IMR-90 (cell line): ENCODE results near the gene RRAGD. TPM values are rescaled to one million over a fixed set of nuclear protein-coding genes. Genes with fewer than 3 reads are reported as not detected.

Experiments
- ATAC-seq: fragments of 200-7000 bp; cut with Tn5 transposase; 2 replicates; pipeline ENCODE4 v1.9.1; 2020; ENCODE audit warnings: low read depth, mild to moderate bottlenecking, moderate library complexity
- BruUV-seq: library from RNA; stranded (reverse); fragments of 400-500 nt; replicated peaks from 2 replicates; lab custom pipeline; 2021; lab: Mats Ljungman, UMichigan
- CTCF ChIA-PET: fragments of 300-600 bp; formaldehyde crosslinking; extraction: SDS; loops from one replicate; lab custom pipeline; 2021; ENCODE audit warnings: antibody characterized with exemption; lab: Yijun Ruan, JAX
- POLR2A ChIA-PET: fragments of 300-600 bp; sonication (Branson Sonifier 250); formaldehyde crosslinking; loops from one replicate; lab custom pipeline; 2022; ENCODE audit warnings: antibody characterized with exemption; ENCODE audit not compliant: unreplicated experiment; lab: Charles Lee
- DNase-seq: peaks from one replicate; pipeline ENCODE4 v3.0.0; 2013
- H2AFZ ChIP-seq: replicated peaks from 2 replicates; pipeline ENCODE3; 2013; ENCODE audit warnings: low read length, mild to moderate bottlenecking; ENCODE audit not compliant: poor library complexity
- H2AK5ac ChIP-seq: 2 replicates; pipeline ENCODE4 v1.6.1; 2013; ENCODE audit warnings: low read depth, low read length, inconsistent platforms
- H2AK9ac ChIP-seq: replicated peaks from 2 replicates; pipeline ENCODE3; 2013; ENCODE audit warnings: mild to moderate bottlenecking, low read depth, low read length, moderate library complexity; ENCODE audit not compliant: poor library complexity
- H2BK120ac ChIP-seq: 2 replicates; pipeline ENCODE4 v1.6.1; 2013; ENCODE audit warnings: low read depth, low read length, inconsistent platforms
- H2BK15ac ChIP-seq: 3 replicates; pipeline ENCODE4 v1.6.1; 2013; ENCODE audit warnings: low read depth, low read length, inconsistent platforms
- H2BK20ac ChIP-seq: 2 replicates; pipeline ENCODE4 v1.6.1; 2013; ENCODE audit warnings: low read depth, mild to moderate bottlenecking, inconsistent platforms, low read length, moderate library complexity
- H2BK5ac ChIP-seq: 2 replicates; pipeline ENCODE4 v1.6.1; 2013; ENCODE audit warnings: mild to moderate bottlenecking, low read depth, low read length, inconsistent platforms; ENCODE audit not compliant: poor library complexity, severe bottlenecking
- H3K14ac ChIP-seq: replicated peaks from 2 replicates; pipeline ENCODE4 v1.6.1; 2013; ENCODE audit warnings: low read depth, low read length, inconsistent platforms
- H3K18ac ChIP-seq: 2 replicates; pipeline ENCODE4 v1.6.1; 2013; ENCODE audit warnings: low read depth, low read length, control low read depth
- H3K23ac ChIP-seq: 2 replicates; pipeline ENCODE4 v1.6.1; 2013; ENCODE audit warnings: low read depth, low read length, inconsistent platforms
- H3K27ac ChIP-seq: 2 replicates; pipeline ENCODE4 v1.5.1; 2013; ENCODE audit warnings: mild to moderate bottlenecking, control low read depth, low read length; ENCODE audit not compliant: insufficient read depth
- H3K27me3 ChIP-seq: 2 replicates; pipeline ENCODE4 v1.6.1; 2013; ENCODE audit warnings: low read length; ENCODE audit not compliant: control insufficient read depth, insufficient read depth
- H3K36me3 ChIP-seq: 2 replicates; pipeline ENCODE4 v1.6.1; 2013; ENCODE audit warnings: low read length, mixed read lengths; ENCODE audit not compliant: control insufficient read depth, insufficient read depth
- H3K4ac ChIP-seq: 2 replicates; pipeline ENCODE4 v1.6.1; 2013; ENCODE audit warnings: low read depth, low read length, inconsistent platforms
- H3K4me1 ChIP-seq: 2 replicates; pipeline ENCODE4 v1.6.1; 2013; ENCODE audit warnings: low read length, mixed read lengths; ENCODE audit not compliant: control insufficient read depth, insufficient read depth
- H3K4me2 ChIP-seq: 2 replicates; pipeline ENCODE4 v1.6.1; 2013; ENCODE audit warnings: low read depth, mild to moderate bottlenecking, control low read depth, low read length, moderate library complexity
- H3K4me3 ChIP-seq: 2 replicates; pipeline ENCODE4 v1.5.1; 2013; ENCODE audit warnings: low read depth, mild to moderate bottlenecking, control low read depth, low read length, moderate library complexity; ENCODE audit not compliant: insufficient read depth
- H3K56ac ChIP-seq: 2 replicates; pipeline ENCODE4 v1.6.1; 2013; ENCODE audit warnings: low read length, inconsistent platforms; ENCODE audit not compliant: insufficient read depth; ENCODE audit errors: extremely low read depth
- H3K79me1 ChIP-seq, 2 experiments: 2 replicates each; pipeline ENCODE4 v1.6.1; 2013; ENCODE audit warnings: low read length in 2 of 2, inconsistent platforms in 1 of 2, low read depth in 1 of 2
- H3K9ac ChIP-seq: 2 replicates; pipeline ENCODE4 v1.6.1; 2013; ENCODE audit warnings: low read depth, low read length, control low read depth
- H3K9me1 ChIP-seq: 2 replicates; pipeline ENCODE4 v1.6.1; 2013; ENCODE audit warnings: low read length, inconsistent platforms; ENCODE audit not compliant: insufficient read depth
- H3K9me3 ChIP-seq: 2 replicates; pipeline ENCODE4 v1.6.1; 2013; ENCODE audit warnings: low read length; ENCODE audit not compliant: control insufficient read depth, insufficient read depth
- H4K20me1 ChIP-seq: 2 replicates; pipeline ENCODE4 v1.6.1; 2013; ENCODE audit warnings: low read length, inconsistent platforms; ENCODE audit not compliant: insufficient read depth
- H4K5ac ChIP-seq: 2 replicates; pipeline ENCODE4 v1.6.1; 2013; ENCODE audit warnings: mild to moderate bottlenecking, low read depth, low read length, control low read depth
- H4K8ac ChIP-seq, 2 experiments: 2 replicates each; pipeline ENCODE4 v1.6.1; 2013; ENCODE audit warnings: low read depth in 2 of 2, low read length in 2 of 2, control low read depth in 1 of 2, inconsistent platforms in 1 of 2
- H4K91ac ChIP-seq: 2 replicates; pipeline ENCODE4 v1.6.1; 2013; ENCODE audit warnings: low read depth, low read length, inconsistent platforms; ENCODE audit not compliant: insufficient read depth
- BHLHE40 ChIP-seq: fragments of 150-350 bp; IDR thresholded peaks from 2 replicates; pipeline ENCODE4 v1.6.1; 2016; ENCODE audit warnings: mild to moderate bottlenecking, low read depth, low read length
- CHD1 ChIP-seq: IDR thresholded peaks from 2 replicates; pipeline ENCODE4 v1.6.1; 2012; ENCODE audit warnings: low read depth, low read length, improper control_type of control experiment
- FOS ChIP-seq: fragments of 150-350 bp; IDR thresholded peaks from 2 replicates; pipeline ENCODE4 v1.6.1; 2016; ENCODE audit warnings: low read depth, low read length
- MAFK ChIP-seq: IDR thresholded peaks from 2 replicates; pipeline ENCODE4 v1.6.1; 2012; ENCODE audit warnings: low read depth, low read length, improper control_type of control experiment
- MXI1 ChIP-seq: IDR thresholded peaks from 2 replicates; pipeline ENCODE4 v1.6.1; 2012; ENCODE audit warnings: low read depth, mild to moderate bottlenecking, low read length, moderate library complexity, borderline replicate concordance
- NFE2L2 ChIP-seq: fragments of 150-350 bp; IDR thresholded peaks from 2 replicates; pipeline ENCODE4 v1.6.1; 2016; ENCODE audit warnings: low read depth, mild to moderate bottlenecking, low read length
- RAD21 ChIP-seq: IDR thresholded peaks from 2 replicates; pipeline ENCODE4 v1.6.1; 2012; ENCODE audit warnings: low read length, improper control_type of control experiment
- RCOR1 ChIP-seq: IDR thresholded peaks from 2 replicates; pipeline ENCODE4 v1.6.1; 2012; ENCODE audit warnings: mild to moderate bottlenecking, low read length, improper control_type of control experiment; ENCODE audit not compliant: insufficient replicate concordance
- RFX5 ChIP-seq: IDR thresholded peaks from 2 replicates; pipeline ENCODE4 v1.8.0; 2012; ENCODE audit warnings: low read depth, mild to moderate bottlenecking, low read length, moderate library complexity
- SMC3 ChIP-seq: fragments of 150-350 bp; IDR thresholded peaks from 2 replicates; pipeline ENCODE4 v1.6.1; 2016; ENCODE audit warnings: low read depth, mild to moderate bottlenecking, antibody characterized with exemption, low read length, moderate library complexity
- WGBS, 2 experiments: methylation state at CpG; one replicate each; pipeline versions ENCODE4 v1.1.5 to v1.1.7; 2013; ENCODE audit warnings: missing lambda C conversion rate in 2 of 2; ENCODE audit not compliant: insufficient read length in 1 of 2; ENCODE audit errors: extremely low coverage in 2 of 2; 5-methylcytosine and 5-hydroxymethylcytosine counted together
- dilution Hi-C: fragments of 300-500 bp; cut with HindIII; formaldehyde crosslinking; loops from one replicate; pipeline ENCODE4 v1.14.3; 2018; ENCODE audit warnings: low sequenced_read_pairs; ENCODE audit not compliant: unreplicated experiment
- in situ Hi-C: fragments of 300-500 bp; cut with MboI; formaldehyde crosslinking; loops from 3 replicates; pipeline ENCODE4 v1.14.3; 2019; ENCODE audit warnings: low sequenced_read_pairs, inconsistent platforms, mixed read lengths
- intact Hi-C: fragments of 100-400 bp; cut with micrococcal nuclease; formaldehyde crosslinking; loops from 2 replicates; pipeline ENCODE4 v1.10.0; 2022
- polyA plus RNA-seq, 3 experiments: library from polyadenylated mRNA; depleted of rRNA; stranded (reverse); fragments of >200 nt; gene quantifications; 2 replicates each; pipeline ENCODE4 v1.2.3, GENCODE V29; 2012; ENCODE audit warnings: low replicate concordance in 1 of 3
- total RNA-seq: library from RNA; depleted of rRNA; stranded (reverse); fragments of >200 nt; gene quantifications from 2 replicates; pipeline ENCODE4 v1.2.3, GENCODE V29; 2012
- TF ChIP-seq, protein P1 (sequence below): fragments of 150-350 bp; IDR thresholded peaks from 2 replicates; pipeline ENCODE4 v1.6.1; 2016; ENCODE audit warnings: low read depth, mild to moderate bottlenecking, low read length, moderate library complexity, borderline replicate concordance

The RRAGD gene
- total and polyA plus RNA-seq, 2 of the 4 experiments (the other 2 are of a cell fraction) = not detected

DNA sequence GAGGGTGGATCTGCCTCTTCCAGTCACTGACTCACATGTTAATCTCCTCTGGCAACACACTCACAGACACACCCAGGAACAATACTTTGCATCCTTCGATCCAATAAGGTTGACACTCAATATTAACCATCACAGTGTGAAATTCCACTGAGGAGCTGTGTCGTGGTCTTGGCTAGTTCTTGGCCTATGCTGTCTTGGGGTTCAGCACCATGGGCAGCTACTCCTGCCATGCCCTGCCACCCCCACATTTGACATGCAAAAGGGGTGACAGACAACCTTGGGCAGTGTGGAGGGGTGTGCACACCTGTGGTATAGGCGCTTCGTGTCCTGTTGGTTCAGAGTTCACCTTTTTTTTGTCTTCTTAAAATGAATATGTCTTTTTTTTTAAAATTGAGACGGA lies 46.6 kb upstream of the RRAGD start:
- no peaks in the 10 kb centered on the region for H4K20me1 ChIP-seq
- H2AK9ac ChIP-seq = no peak overlapping the region
- no peak overlapping the region for H2AK5ac ChIP-seq
- TF ChIP-seq RAD21 (no peak), FOS (no peak), NFE2L2 (no peak), RCOR1 (no peak), BHLHE40 (no peak), RFX5 (no peak), SMC3 (no peak), MAFK (no peak), MXI1 (no peak), CHD1 (no peak)
- TF ChIP-seq, protein P1, sequence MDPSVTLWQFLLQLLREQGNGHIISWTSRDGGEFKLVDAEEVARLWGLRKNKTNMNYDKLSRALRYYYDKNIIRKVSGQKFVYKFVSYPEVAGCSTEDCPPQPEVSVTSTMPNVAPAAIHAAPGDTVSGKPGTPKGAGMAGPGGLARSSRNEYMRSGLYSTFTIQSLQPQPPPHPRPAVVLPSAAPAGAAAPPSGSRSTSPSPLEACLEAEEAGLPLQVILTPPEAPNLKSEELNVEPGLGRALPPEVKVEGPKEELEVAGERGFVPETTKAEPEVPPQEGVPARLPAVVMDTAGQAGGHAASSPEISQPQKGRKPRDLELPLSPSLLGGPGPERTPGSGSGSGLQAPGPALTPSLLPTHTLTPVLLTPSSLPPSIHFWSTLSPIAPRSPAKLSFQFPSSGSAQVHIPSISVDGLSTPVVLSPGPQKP = no peak
- no TSS peak for BruUV-seq
- H3K56ac ChIP-seq = no peak overlapping the region
- no peak overlapping the region for H2AFZ ChIP-seq
- H4K91ac ChIP-seq = no peak overlapping the region
- no peak overlapping the region for H3K9ac ChIP-seq
- no peak overlapping the region for H3K4me3 ChIP-seq
- no peaks in the 10 kb centered on the region for H3K27me3 ChIP-seq
- H2BK5ac ChIP-seq = no peak overlapping the region
- no peaks in the 10 kb centered on the region for H3K9me3 ChIP-seq
- ATAC-seq = no peak
- dilution Hi-C loops (no loop called here), intact Hi-C loops (no loop called here), in situ Hi-C loops (no loop called here)
- 100% methylated on average over 1 of the region's 5 CpGs; no CpG with 5 or more reads in 1 of the 2 experiments for WGBS, 2 experiments
- ChIA-PET CTCF (no interaction called here), POLR2A (no interaction called here)
- H3K4ac ChIP-seq = no peak overlapping the region
- H3K9me1 ChIP-seq = no peaks in the 10 kb centered on the region
- no peak for DNase-seq
- H3K79me1 ChIP-seq = no peaks in the 10 kb centered on the region
- no peaks in the 10 kb centered on the region for H3K4me1 ChIP-seq
- H3K36me3 ChIP-seq = no peaks in the 10 kb centered on the region
- H3K23ac ChIP-seq = no peak overlapping the region
- H3K14ac ChIP-seq = no peak overlapping the region
- H2BK20ac ChIP-seq = no peak overlapping the region
- no peak overlapping the region for H2BK15ac ChIP-seq
- H4K5ac ChIP-seq = no peak overlapping the region
- no peak overlapping the region for H4K8ac ChIP-seq
- H2BK120ac ChIP-seq = no peak overlapping the region
- H3K27ac ChIP-seq = no peak overlapping the region
- no peak overlapping the region for H3K18ac ChIP-seq
- H3K4me2 ChIP-seq = no peak overlapping the region
